HG02970 (cell line): ENCODE results near the gene ACTMAP.
"Not testable (repeated sequence)": the region's sequence is repeated elsewhere in the genome, so short reads cannot be mapped to it uniquely, and the experiment has no call there.

Source experiments
- ATAC-seq: cut with Tn5 transposase; IDR thresholded peaks from one replicate; pipeline ENCODE4 v1.9.1; 2021; ENCODE audit warnings: mild to moderate bottlenecking, moderate library complexity, moderate number of reproducible peaks; ENCODE audit not compliant: unreplicated experiment, low FRiP score

Gene ACTMAP

DNA sequence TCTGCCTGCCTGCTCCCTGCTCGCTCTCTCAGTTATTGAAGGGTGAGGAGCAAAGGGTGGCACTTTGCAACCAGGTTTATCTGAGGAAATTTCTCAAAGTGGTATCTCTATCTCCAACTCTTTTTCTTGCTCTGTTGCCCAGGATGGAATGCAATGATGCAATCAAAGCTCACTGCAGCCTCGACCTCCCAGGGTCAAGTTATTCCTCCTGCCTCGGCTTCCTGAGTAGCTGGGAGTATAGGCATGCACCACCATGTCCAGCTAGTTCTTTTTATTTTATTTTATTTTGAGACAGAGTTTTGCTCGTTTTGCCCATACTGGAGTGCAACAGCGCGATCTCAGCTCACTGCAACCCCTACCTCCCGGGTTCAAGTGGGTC is 4.9 kb downstream of the ACTMAP start:
- no peak for ATAC-seq

DNA sequence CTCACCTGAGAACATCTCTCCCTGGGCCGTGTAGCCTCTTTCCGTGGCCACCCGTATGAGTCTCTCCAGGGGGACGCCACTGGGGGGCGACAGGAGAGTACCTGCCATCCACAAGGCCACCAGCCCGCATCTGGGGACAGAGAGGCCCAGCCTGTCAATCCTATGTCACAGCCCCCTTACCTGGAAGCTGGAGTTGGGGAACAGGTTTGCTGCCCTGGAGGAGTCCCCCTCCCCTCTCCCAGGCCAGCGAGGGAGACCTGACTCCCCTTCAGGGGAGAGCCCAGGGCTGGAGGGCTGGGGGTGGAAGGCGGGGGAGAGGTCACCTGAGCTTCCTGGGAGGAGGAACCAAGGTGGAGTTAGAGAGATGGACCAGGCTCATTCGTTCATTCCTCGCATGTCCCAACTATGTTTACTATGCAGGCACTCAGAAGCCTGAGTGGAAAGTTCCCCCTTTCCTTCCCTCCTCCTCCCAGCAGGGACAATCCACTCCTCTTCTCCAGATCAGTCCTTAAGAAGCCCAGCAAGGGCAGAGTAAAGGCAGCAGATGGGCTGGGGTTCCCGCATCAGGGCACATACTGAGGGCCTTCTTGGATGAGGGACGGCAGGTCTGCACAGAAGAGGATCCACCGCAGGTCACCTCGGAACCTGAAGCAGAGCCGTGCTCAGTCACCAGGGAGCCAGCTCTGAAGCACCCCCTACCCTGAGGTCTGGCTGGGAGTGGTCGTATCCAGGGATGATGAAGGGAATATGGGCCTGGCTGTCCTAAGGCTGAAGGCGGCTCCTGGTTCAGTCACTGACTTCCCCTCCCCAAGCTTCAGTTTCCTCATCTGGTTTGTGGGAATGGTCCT is 5.5 kb downstream of the ACTMAP start:
- ATAC-seq = no peak

DNA sequence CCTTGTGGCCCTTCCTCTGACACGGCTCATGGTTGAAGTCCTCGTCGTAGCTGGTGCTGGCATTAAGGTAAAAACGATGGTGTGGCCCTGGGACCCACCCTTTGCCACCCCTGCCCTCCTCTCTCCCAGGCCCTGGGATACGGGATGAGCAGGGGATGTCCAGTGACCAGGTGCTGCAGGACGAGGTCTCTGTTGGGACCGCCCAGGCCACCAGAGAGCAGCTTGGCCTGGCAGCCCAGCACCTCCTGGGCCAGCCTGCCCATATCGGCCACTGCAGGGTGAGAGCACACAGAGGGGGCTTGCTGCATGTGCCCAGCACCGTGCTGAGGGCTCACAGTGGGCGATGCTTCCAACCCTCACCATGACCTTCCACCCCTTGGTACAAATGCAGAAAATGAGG is 6.4 kb downstream of the ACTMAP start:
- ATAC-seq = no peak

DNA sequence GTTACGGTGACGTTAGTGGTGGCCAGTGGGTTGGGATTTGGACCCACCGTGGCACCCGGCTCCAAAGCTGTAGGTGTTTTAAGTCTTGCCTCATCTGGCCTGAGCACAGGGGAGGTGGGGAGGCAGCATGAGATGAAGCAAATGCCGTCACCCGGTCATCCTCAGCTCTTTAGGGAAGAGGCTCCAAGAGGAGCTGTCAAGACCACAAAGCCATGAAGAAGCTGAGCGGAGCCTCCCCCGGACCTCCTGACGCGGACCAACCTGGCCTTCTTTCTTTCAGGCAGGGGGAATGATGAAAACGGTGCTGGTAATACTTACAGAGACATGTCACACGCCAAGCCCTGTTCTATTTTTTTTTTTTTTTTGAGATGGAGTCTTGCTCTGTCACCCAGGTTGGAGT is 7.4 kb downstream of the ACTMAP start:
- ATAC-seq = no peak

DNA sequence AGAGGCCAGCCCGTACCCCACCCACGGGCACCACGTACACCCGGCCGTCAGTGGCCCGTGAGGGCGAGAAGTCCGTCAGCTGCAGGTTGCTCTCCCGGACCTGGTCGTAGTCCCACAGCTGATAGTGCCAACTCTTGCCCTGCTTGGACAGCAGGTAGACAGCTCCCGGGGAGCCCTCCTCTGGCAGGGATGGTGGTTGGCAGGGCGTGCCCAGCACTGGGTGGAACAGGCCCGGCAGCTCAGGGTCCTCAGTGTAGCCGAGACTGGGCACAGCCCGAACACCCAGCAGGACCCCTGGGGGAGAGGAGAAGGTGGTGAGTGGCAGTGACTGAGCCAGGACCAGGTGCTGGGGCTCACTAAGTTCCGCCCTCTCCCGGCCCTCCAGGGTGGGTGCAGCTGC is 7.8 kb downstream of the ACTMAP start:
- no peak for ATAC-seq

DNA sequence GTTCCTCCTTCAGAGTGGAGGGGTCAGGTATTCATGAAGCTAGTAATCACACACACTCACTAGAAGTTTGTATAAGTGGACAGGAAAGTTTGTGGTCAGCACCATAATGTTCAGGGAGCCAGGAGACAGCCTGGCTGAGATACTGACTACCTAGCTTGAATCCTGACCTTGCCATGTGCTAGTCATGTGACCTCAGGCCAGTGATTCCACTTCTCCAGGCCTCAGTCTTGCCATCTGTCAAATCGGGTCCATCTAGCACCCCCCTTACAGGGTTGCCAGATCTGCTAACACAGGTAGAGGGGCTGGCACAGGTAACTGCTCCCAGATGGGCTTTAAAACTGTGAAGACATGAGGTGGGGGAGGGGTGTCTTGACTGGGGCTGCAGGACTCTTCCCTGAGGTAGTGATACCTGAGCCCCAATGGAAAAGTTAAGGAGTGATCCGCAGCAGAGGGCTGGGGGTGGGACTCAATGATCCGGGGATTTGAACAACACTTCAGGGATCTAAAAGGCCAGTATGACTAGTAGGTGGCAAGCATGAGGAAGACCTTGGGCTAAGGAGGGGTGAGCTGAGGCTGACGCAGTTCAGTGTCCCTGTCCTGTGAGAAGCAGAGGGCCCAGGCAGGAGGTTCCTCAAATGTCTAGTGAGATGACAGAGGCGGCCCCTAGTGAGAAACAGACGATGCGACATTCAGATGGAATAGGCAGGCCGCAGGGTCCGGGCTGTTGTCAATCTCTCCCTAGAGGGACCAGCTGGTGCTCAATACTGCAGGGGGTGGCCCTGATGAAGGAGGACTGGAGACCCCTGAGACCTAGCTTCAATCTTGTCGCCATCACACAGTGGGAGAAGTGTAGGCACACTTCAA is 8.5 kb downstream of the ACTMAP start:
- no peak for ATAC-seq

DNA sequence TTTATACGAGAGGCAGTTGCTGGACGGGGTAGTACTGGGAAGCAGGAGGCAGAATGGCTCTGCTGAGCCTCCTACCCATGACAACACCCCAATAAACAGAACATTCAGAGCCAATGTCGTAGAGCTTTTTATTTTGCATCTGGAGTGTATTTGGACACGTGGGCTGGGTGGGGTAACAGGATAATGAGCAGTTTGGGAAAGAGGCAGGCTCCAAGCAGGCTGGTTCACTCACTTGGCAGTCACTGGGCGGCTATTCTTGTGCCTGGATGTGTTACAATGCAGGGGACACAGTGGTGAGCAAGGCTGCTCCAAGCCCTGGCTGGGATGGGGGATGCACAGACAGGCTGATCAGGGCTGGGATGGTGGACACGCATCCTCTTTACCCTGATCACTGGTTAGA is 9.5 kb downstream of the ACTMAP start:
- ATAC-seq = no peak

DNA sequence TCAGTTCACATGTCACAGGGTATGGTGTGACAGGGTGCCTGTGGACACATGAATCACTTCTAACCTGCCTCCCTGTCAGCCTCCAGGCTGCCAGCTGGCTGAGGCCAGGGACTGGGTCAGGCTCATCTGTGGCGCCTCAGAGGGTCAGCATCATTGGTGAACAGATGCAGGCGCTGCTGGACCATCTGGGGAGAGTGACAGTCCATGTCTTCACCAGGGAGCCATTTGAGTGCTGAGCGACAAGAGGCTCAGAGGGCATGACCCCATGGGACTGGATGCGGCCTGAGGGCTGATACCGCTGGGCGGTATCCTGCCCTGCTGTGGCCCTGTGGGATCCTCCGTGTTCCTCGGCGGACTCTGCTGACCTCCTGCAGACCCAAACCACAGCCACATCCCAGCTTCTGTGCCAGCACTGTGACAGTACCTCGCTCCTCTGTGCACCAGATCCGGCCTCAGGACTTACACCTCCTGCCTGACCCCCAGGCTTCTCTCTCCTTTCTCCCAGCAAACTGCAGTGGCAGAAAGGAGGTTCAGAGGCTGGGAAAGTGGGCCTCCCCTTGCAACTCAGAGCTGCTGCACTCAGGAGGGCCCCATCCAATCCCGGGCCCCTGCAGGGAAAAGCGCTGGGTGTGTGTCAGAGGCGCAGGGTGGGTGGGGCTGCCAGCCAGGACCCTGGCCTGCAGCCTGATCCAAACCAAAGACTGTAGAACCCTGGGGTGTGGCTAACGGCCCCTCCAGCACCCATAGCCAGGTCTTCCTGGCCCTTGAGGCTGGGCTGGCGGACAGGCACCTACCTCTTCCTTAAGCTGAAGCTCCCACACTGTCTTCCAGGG is 10.2 kb downstream of the ACTMAP start:
- ATAC-seq = no peak

DNA sequence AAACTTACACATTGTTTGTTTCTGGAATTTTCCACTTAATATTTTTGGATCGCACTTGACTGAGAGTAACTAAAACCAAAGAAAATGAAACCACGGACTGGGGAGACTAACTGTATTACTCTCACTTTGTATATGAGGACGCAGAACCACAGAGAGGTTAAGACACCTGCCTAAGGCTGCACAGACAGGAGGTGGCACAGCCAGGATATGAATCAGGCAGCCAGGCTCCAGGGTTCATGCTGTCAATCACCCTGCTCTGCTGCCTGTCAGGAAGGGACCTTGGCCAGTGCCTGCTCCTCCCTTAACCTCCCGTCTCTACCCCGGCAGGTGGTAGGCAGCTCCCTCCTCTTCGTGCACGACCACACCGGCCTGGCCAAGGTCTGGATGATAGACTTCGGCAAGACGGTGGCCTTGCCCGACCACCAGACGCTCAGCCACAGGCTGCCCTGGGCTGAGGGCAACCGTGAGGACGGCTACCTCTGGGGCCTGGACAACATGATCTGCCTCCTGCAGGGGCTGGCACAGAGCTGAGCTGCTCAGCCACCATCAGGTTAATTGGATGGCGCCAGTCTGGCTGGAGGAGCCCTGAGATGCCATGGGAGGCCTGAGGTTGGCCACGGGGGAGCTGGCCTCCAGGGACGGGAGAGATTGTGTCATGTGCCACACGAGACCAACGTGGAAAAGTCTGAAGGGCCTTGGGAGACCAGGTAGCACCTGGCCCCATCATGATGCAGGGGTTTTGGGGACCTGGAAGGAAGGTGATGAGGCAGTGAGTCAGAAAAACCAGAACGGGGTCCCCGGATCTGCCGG is 11.0 kb downstream of the ACTMAP start:
- ATAC-seq = no peak

DNA sequence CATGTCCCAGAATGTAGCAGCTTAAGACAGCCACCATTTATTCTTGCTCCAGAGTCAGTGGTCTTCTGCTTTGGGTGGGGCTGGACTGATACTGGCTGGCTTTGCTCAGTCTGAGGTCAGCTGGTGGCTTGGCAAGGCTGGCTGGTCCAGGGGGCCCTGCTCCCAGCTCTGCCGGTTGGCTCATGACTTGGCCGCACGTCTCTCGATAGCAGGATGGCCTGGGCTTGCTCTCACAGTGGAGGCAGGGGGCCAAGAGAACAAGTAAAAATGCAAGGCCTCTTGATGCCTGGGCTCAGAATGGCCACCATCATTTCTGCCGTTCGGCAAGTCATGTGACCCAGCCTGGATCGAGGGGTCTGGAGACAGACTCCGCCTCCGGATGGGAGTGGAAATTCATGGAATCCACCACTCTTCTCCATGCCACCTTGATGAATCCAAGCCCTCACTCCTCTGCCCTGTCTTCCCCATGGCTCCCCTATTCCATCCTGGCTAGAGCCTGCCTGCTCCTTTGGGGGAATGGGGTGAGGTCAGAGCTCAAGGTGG is 13.1 kb downstream of the ACTMAP start:
- ATAC-seq = no peak

DNA sequence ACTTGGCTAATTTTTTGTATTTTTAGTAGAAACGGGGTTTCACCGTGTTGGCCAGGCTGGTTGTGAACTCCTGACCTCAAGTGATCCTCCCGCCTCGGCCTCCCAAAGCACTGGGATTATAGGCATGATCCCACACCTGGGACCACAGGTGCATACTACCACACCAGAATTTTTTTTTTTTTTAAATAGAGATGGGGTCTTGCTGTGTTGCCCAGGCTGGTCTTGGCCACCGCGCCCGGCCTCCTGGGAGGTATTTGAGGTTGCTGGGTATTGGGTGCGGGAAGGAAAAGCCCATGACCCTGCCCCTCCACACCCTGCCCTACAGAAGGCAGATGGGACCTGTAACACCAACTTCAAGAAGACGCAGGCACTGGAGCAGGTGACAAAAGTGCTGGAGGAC is 13.6 kb downstream of the ACTMAP start:
- ATAC-seq = no peak

DNA sequence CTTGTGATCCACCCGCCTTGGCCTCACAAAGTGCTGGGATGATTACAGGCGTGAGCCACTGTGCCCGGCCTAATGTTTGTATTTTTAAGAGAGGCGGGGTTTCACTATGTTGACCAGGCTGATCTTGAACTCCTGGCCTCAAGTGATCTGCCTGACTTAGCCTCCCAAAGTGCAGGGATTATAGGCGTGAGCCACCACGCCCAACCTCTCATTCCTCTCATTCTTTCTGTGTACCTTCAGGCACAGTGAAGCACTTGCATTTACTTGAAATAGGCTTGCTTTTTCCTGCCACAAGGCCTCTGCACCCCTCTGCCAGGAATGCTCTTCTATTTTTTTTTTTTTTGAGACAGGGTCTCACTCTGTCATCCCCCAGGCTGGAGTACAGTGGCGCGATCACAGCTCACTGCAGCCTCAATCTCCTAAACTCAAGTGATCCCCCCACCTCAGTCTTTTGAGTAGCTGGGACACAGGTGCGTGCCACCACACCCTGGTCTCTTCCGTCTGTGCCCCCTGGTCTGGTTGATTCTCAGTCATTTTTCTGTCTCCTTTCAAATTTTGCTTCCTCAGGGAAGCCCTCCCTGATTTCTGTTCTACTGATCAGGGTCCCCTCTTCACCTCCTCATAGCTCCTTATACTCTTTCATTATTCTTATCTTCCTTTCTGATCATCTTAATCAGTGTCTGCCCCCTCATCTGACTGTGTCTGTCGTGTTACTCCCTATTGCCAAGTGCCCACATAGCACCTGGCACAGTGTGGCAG is 15.1 kb downstream of the ACTMAP start:
- no peak for ATAC-seq

DNA sequence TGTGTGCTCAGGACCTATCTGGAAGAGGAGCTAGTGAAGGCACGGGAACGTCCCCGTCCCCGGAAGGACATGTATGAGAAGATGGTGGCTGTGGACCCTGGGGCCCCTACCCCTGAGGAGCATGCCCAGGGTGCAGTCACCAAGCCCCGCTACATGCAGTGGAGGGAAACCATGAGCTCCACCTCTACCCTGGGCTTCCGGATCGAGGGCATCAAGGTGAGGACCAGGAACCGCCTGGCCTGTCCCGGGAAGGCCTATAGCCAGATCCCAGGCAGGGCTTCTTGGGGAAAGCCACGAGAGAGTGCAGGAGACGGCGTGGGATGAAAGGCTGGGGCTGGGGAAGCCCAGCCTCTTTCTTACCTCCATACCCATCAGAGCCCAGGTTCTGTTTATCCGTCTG is 17.1 kb downstream of the ACTMAP start:
- no peak for ATAC-seq

DNA sequence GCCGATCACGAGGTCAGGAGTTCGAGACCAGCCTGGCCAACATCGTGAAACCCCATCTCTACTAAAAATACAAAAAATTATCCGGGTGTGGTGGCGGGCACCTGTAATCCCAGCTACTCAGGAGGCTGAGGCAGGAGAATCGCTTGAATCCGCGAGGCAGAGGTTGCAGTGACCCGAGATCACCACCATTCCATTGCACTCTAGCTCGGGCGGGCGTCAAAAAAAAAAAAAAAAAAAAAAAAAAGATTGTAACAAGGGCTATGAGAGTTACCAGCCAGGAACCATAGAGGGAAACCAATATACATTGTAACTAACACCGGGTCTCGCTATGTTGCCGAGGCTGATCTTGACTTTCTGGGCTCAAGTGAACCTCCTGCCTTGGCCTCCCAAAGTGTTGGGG is 18.0 kb downstream of the ACTMAP start:
- not testable (repeated sequence) for ATAC-seq

DNA sequence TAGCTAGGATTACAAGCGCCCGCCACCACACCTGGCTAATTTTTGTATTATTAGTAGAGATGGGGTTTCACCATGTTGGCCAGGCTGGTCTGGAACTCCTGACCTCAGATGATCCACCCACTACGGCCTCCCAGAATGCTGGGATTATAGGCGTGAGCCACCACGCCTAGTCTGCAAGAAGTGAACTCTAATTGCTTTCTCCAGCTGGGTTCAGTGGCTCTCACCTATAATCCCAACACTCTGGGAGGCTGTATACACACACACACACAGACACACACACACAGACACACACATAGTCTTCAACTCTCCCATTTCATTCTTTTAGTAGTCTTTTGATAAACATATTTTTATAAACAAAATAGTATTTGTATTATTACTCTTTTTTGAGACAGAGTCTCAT is 20.2 kb downstream of the ACTMAP start:
- not testable (repeated sequence) for ATAC-seq

DNA sequence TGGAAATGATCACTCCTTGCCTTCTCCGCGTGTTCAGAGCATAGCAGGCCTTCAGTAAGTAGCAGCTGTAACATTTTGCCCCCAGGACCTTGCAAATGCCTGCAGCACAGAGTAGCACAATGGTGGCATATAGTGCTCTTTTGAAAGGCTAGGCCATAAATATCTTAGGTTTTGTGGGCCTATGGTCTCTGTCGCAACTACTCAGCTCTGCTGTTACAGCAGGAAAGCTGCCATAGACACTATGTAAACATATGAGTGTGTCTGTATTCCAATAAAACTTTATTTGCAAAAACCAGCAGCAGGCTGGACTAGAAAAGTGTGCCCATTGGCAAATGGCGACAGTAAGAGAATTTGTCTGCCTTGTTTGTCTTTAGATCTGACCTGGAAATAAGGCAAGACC is 24.0 kb downstream of the ACTMAP start:
- no peak for ATAC-seq

DNA sequence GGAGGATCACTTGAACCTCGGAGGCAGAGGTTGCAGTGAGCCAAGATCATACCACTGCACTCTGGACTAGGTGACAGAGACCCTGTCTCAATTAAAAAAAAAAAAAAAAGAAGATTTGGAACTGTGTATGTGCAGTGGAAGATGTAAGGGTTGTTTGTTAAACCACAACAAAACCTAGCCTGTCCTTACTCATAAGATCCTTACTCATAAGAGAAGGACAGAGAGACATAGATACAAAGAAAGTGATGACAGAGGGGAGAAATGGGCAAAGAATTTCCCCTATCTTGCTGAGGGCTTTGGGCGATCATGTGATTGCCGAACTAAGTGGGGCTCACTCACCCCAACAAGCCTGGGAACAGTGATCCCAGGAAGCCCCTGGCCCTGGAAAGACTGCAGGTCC is 25.4 kb downstream of the ACTMAP start:
- ATAC-seq = no peak

DNA sequence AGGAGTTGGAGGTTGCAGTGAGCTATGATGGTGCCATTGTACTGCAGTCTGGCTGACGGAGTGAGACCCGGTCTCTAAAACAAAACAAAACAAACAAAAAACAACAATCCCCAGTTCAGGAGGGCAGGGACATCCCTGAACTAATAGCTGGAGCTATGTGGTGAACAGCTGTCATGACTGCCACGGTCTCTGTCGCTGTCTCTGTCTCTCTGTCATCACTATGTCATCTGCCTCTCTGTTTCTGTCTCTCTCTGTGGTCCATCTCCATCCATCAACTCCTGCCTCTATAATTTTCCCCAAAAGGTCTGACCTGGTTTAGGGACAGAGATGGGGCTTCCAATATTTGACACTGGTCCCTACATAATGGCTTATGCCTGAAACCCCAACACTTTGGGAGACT is 26.0 kb downstream of the ACTMAP start:
- no peak for ATAC-seq

DNA sequence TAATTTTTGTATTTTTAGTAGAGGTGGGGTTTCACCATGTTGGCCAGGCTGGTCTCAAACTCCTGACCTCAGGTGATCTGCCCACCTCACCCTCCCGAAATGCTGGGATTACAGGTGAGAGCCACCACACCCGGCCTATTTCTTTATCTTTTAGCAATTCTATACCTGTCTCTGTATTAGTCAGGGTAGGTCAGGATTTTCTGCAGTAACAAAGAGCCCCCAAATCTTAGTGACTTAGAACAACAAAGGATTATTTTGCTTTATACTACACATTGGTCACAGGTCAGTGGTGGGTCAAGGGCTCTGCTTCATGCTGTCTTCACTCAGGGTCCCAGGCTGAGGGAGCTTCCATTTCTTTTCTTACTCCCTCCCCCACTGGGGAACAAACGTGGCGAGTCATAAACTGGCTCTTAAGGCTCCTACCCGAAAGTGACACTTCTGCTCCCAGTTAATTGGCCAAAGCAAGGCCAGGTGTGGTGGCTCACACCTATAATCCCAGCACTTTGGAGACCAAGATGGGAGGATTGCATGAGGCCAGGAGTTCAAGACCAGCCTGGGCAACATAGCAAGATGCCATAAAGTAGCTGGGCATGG is 26.5 kb downstream of the ACTMAP start:
- no peak for ATAC-seq
